ENCODE results near the gene VASN.

Gene VASN

DNA sequence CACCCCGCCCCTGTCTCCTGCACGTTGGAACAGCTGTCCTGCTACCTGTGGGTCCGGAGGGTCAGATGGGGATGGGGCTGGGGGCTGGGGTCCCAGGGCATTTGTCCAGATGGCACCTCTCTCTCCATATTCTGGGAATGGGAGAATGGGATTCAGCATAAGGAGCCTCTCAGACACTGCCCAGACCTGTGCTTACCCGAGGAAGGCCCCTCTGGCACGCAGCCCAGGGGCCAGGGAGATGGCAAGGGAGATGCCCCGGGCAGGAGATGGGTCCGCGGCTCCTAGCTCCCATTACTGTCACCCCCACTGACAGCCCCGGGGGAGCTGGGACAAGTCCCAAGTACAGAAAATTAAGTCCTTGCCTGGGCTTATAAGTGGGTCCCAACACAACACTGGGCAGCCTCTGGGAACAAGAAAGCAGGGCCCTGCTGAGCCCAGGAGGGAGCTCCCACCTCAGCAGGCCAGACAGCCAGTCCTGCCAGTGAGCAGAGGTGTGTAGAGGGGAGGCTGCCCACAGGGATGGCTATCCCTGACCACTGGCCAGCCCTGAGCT, 1.8 kb downstream of the VASN start:
- DNase-seq, result no peak

DNA sequence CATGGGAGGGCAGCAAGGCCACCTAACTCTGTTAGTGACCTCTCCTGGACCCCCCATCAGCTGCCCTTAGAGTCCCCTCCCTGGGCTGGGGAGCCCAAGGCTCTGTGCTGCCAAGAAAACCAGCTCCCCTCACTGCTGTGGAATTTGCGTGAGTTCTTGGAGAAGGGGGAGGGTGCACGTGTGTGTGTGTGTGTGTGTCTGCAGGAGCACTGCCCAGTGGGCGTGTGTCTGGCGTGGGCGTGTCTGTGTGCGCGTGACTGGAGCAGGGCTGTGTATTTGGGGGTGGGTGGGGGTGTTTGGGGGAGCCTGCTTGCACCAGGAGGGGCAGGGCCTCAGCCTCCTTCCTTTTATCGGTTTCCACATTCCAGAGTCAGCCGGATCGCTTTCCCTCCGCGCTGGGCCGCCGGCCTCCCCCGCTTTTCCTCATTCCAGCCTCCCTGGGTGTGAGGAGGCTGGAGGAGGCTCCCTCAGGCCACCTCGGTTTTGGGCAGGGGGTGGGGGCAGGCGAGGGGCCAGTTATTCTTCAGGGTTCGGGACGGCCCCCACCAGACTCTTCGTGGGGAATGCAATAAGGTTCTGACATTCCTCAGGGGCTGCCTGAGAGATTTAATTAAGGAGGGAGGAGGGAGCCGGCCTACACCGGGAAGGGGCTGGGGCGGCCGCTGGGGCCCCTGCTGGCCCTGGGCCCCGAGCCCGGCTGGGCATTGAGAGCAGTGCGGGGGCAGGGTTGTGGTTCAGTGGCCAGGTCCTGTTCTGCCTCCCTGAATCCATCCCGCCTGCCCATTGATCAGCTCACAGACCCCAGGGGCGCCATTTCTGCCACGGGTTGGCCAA, 2.5 kb downstream of the VASN start:
- DNase-seq, result peak; percentile 62

DNA sequence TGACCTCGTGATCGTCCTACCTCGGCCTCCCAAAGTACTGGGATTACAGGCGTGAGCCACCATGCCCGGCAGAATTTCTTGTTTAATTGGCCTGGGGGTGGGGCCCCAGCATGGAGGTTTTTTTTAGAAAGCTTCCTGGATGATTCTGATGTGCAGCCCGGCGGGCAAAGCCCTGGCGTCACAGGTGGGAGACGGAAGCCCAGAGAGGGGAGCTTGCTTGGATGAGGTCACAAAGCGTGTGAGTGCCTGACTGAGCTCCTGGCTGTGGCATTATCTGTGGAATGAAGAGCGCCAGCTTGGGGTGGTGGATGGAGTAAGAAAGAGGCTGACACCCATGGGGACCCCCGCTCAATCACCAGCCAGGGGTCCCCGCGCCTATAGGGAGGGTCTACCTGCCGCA, 4.1 kb downstream of the VASN start:
- peak; percentile 67 for DNase-seq

DNA sequence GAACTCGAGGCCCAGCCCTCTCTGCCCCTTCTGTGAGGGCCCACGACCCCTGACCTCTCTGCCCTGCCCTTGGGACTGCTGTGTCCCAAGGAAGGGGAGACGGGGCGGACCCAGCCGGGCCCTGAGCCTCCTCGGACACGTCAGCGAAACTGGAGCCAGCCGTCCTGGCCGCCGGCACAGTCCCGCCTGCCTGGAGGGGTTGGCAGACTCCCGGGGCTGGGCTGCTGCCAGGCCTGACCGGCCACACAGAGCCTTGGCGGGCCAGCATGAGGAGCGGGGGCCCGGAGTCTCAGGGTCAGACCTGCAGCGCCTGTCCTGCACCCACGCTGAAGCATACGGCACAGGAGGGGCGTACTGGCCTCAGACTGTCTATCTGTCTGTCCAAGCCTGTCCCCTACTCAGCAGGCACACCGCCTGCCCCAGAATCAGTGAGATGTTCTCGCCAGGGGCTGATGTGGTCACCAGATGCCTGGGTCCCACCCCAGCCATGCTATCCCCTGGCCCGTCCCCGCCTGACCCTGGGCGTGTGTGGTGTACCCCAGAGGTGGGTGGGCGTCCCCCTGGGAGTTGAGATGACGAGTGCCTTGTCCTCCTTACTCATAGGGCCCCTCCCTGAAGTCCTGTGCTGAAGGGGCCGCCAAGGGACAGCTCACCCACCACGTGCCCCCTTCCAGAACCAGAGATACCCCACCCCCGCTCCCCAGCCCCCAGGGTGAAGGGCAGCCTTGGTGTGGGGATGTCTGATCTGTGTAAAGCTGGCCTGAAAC, 4.7 kb downstream of the VASN start:
- peak; percentile 77 for DNase-seq

DNA sequence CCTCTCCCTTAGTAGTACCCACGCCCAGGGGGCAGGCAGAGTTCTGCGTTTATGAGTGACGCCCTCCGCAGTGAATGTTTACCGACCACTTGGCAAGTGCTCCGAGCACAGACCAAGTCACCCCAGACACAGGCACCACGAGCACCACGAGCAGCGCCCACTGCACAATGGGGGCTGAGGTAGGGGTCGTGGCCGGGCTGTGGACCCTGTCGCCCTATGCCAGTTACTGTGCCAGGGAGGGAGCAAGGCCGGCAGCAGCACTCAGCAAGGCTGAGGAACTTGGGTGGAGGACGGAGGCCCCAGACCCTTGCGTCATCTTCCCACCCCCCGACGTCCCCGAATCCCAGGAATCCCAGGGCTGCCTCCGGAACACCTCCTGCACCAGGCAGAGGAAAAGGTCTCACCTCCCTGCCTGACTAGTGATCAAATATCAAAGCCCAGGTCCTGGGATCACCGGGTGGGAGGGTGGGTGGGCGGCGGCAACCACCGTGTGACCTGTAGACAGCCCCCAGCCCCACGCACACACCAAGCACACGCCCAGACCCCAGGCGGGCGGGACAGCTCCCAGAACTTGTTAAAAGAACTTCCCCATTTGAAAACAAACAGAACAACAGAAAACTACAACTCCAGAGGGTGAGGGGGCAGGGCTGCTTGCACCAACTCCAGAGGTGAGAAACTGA, 5.4 kb downstream of the VASN start:
- no peak for DNase-seq

DNA sequence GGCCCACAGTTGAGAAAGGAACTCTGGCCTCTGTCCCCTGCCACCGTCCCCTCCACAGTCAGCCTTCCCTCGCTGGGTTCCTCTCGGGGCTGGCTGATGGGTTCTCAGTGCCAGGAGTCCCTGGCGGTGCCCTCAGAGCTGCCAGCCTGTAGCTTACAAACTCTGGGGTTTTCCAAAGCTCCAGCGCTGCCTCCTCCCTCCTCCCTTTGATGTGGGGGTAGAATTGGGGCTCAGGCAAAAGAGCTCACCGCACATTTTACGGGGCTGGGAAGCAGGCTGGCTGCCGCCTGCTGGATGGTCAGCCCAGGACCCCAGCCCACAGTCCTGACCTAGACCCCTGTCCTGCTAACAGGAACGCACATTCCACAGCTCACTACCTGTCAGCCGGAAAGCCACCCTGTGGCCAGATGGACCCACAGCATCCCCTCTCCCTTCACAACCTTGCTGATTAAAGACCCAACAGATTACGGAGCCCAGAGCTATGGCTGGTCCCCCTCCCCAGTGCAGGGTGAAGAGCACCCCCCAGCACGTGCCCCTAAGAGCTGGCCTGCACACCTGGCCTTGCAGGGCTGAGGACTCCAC, 6.0 kb downstream of the VASN start:
- DNase-seq, result no peak

DNA sequence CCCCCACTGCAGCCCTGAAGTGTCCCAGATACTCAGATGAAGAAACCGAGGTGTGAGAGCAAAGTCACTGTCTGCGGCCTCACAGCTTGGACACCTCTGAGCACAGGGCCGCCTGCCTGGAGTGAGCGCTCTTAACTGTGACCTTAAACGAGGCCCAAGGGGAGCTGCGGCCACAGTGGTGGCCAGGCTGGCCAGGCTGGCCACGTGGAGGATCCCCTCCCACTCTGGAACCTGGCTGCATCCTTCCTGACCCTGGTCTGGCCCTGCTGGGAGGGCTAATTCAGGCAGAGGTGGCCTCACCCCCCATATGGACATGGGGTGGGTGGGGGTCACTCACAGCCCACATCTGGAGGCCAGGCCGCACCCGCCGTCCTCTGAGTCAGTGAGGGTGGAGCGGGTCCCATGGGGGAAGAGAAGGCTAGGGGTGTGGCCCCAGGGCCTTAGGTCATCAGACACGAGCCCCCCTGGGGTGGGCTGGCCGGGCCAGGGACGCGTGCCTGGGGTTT, 6.6 kb downstream of the VASN start:
- DNase-seq, result no peak

DNA sequence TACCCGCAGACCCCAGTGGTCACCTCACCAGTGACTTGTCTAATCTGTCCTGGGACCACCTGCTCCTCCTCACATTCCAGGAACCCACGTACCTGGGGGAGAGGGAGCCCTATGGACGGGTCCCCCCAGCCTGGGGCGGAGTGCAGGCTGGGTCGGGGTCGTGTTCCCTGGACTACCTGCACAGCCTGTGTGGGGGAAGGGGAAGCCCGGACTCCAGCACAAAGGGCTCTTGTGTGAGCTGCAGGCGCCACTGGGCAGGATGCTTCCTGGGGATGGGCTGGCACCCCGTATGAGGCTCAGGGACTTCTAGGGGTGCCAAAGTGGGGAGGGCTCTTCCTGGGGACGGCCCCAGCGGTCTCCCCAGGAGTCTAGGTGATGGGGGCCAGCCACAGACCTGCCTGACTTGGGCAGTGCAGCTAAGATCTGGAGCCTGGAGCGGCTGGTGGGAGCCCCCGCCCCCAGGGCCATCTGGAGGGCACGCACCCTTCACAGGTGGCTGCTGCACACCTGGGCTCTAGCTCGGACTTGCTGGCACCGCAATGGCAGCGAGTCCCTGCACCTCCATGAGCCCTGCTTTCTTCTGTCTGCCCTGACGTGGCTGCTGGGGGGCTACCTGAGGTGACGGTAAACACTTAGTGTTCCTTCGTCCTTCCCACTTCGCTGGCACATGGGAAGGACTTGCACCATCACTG, 7.5 kb downstream of the VASN start:
- DNase-seq, result no peak

DNA sequence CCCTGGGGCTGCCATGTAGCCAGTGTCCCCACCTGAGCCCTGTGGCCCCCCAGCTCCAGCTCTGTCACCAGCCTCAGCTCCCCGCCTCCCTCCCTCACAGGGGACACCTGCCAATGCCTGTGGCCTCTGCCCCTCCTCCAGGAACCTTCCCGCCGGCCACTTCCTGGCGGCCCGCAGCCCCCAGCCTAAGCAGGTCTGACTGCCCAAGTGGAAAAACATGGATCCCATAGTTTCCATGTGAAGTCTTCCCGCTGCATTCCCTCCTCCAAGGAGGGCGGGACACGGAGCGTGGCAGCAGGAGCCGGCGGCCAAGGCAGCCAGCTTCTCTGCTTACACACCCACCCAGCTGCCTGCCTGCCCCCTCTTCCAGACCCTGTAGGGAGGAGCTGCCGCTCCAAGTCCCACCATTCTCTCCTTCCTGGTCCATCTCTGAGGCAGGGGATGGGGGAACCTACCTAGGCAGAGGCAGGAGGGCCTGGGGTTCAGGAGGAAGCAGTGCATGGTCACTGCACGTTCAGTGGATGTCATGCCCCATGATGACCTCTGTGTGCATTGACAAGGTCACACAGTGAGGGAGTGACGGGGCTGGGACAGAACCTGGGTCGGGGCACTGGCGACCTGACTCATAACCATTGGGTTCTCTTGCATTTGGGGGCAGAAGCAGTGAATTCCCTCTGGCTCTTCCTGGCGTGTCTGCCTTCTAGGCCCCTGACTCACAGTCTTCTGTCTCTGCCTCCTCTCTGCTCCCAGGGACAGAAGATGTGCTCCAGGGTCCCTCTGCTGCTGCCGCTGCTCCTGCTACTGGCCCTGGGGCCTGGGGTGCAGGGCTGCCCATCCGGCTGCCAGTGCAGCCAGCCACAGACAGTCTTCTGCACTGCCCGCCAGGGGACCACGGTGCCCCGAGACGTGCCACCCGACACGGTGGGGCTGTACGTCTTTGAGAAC, 8.7 kb downstream of the VASN start:
- no peak for DNase-seq

DNA sequence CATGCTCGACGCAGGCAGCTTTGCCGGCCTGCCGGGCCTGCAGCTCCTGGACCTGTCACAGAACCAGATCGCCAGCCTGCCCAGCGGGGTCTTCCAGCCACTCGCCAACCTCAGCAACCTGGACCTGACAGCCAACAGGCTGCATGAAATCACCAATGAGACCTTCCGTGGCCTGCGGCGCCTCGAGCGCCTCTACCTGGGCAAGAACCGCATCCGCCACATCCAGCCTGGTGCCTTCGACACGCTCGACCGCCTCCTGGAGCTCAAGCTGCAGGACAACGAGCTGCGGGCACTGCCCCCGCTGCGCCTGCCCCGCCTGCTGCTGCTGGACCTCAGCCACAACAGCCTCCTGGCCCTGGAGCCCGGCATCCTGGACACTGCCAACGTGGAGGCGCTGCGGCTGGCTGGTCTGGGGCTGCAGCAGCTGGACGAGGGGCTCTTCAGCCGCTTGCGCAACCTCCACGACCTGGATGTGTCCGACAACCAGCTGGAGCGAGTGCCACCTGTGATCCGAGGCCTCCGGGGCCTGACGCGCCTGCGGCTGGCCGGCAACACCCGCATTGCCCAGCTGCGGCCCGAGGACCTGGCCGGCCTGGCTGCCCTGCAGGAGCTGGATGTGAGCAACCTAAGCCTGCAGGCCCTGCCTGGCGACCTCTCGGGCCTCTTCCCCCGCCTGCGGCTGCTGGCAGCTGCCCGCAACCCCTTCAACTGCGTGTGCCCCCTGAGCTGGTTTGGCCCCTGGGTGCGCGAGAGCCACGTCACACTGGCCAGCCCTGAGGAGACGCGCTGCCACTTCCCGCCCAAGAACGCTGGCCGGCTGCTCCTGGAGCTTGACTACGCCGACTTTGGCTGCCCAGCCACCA, 9.7 kb downstream of the VASN start:
- no peak for DNase-seq

DNA sequence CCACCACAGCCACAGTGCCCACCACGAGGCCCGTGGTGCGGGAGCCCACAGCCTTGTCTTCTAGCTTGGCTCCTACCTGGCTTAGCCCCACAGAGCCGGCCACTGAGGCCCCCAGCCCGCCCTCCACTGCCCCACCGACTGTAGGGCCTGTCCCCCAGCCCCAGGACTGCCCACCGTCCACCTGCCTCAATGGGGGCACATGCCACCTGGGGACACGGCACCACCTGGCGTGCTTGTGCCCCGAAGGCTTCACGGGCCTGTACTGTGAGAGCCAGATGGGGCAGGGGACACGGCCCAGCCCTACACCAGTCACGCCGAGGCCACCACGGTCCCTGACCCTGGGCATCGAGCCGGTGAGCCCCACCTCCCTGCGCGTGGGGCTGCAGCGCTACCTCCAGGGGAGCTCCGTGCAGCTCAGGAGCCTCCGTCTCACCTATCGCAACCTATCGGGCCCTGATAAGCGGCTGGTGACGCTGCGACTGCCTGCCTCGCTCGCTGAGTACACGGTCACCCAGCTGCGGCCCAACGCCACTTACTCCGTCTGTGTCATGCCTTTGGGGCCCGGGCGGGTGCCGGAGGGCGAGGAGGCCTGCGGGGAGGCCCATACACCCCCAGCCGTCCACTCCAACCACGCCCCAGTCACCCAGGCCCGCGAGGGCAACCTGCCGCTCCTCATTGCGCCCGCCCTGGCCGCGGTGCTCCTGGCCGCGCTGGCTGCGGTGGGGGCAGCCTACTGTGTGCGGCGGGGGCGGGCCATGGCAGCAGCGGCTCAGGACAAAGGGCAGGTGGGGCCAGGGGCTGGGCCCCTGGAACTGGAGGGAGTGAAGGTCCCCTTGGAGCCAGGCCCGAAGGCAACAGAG, 10.5 kb downstream of the VASN start:
- DNase-seq, result no peak

DNA sequence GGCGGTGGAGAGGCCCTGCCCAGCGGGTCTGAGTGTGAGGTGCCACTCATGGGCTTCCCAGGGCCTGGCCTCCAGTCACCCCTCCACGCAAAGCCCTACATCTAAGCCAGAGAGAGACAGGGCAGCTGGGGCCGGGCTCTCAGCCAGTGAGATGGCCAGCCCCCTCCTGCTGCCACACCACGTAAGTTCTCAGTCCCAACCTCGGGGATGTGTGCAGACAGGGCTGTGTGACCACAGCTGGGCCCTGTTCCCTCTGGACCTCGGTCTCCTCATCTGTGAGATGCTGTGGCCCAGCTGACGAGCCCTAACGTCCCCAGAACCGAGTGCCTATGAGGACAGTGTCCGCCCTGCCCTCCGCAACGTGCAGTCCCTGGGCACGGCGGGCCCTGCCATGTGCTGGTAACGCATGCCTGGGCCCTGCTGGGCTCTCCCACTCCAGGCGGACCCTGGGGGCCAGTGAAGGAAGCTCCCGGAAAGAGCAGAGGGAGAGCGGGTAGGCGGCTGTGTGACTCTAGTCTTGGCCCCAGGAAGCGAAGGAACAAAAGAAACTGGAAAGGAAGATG, 11.2 kb downstream of the VASN start:
- DNase-seq, result no peak

DNA sequence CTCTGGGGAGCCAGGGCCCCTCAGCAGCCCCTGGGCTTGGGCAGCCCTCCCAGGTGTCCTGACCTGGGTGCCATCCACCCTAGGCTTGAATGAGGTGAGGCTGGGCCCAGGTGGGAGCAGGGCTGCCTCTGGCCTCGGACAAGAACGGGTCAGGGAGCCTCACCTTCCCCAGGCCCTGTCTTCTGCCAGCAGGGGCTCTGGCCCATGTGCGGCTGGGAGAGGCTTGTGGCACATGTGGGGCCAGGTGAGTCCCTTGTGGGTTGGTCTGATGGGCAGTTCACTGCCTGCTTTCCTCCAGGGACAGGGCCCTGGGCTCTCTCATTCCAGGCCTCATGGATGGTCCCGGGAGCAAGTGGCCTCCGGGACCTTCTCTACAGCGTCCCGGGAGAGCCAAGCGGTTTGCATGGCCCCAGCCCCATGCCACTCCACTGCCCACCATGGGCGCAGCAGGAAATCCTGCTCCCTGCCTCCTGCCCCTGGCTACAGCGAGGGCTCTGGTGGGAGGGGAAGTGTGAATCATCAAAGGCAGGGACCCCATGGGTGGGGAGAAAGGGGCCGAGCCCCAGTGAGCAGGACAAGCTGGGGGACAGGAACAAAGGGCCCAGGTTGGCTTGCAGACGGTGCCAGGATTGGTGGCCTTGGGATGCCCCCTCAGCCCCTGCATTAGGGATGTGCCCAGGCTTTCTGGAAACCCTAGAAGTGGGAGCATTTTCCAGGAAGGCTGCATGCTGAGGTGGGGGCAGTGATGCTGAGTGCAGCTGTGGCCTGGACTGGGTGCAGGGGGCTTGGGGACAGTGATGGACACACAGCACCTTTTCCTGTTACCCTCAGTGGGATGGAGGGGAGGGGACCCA, 12.2 kb downstream of the VASN start:
- DNase-seq, result no peak

DNA sequence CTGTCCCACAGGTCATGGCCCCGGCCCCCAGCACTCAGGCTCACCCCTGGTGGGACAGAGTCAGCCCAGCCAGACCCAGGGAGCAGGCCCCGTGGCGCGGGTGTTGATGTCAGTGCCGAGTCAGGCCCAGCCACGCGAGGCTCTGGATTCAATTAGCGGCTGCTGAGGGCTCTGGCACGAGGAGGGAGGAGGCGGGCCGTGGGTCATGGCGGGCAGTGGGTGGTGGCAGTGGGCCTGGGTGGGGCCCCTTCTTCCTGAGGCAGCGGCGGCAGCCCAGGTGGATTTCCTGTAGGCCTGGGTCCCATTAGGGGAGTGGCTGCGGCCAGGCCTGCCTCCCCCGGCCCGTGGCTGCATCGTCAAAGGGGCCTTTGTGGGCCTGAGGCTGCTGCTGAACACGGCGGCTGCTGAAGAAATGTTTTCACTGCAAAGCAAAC, 12.9 kb downstream of the VASN start:
- DNase-seq, result no peak

DNA sequence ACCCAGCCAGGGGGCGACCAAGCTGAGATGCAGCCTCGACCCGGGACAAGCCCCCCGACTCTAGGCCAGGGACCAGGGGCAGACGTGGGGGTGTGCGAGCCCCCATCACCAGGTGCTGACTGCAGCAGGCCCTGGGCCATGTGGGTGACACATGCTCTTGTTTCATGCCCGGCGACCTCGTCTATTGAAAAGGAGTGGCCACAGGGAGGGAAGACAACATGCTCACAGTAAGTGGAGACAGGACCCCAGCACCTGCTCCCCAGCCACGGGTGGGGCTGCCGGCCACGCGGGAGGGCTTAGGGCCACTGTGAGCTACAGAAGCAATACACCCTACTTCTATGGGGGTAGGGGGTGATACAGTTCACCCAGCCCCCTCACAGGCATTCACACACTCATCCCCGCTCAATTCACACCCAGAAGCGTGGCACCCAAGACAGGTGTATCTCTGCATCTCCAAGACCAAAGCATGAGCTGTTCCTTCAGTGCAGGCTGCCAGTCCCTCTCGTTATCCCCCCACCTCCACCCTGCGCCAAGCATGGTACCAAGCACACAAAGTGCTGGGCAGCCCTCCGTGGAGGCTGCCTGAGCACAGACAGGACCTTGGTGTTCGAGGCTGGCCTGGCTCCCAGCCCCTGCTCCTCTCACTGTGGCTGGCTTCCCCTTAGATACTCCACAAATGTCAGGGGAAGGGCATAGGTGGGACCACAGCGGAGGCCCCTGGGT, 13.6 kb downstream of the VASN start:
- DNase-seq, result no peak

DNA sequence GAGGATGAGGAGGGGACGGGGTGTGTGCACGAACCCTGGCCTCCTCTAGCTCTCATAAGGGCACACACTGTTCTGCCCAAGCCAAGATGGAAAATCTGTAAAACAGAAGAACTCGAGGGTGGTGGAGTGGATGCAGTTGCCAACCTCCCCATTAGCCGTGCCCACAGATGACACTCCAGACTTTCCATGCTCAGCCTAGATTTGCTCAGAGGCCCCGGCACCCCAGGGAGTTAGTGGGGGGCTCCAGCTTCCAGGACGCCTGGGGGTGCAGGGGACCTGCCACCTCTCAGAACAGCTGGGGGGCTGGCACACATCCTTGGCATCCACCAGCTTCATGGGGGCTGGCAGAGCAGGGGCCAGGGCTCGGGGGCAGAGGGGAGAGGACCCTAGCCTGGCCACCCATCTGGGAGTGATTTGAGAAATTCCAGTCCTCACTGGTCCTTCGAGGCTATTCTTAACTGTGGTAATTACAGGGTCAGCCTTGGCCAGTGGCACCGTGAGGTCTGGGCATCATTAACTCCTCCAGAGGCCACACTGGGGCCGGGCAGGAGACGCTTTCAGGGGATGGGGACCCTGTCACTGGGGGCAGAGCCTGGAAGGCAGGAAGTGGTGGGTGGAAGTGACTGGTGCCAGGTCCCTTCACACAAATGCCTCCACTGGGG, 14.3 kb downstream of the VASN start:
- DNase-seq, result no peak

Measured in T1000 (cell line).